ENCODE measurements around the gene TEAD1. TPM values are rescaled to one million over a fixed set of nuclear protein-coding genes. Genes with fewer than 3 reads are reported as not detected.
"Not testable (repeated sequence)": the region's sequence is repeated elsewhere in the genome, so short reads cannot be mapped to it uniquely, and the experiment has no call there.

Gene TEAD1
- total RNA-seq, 1 donor from 2014 or later: 126 TPM

DNA sequence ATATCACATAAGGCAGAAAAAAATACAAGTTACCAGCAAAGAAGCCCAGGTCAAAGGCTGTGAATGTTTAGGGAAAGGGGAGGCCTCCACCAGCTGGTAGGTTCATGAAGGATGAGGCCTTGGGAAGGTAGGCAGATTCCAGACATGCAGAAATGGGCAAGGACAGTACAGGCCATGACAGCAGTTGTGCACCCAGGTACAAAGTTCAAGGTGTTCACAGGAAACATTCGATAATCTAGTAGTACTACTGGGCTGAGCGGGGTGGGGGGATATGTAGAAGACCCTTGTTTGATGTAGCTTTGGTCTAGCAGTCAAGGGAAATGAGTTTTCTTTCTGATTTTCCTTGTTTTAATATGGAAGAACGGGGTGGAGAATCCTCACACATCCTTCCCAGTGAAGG lies 182.1 kb downstream of the TEAD1 start:
- intact Hi-C loops (cut with DNase I): no loop called here
- DNase-seq (ENCODE audit: missing footprints): no peak
- no peak for ATAC-seq

- intact Hi-C loops (cut with DNase I): no loop called here
- ATAC-seq (no peak), DNase-seq (ENCODE audit: missing footprints) (no peak)
These were observed 183.4 kb downstream of the TEAD1 start for GRCh38 chr11:12857572-12857971.

DNA sequence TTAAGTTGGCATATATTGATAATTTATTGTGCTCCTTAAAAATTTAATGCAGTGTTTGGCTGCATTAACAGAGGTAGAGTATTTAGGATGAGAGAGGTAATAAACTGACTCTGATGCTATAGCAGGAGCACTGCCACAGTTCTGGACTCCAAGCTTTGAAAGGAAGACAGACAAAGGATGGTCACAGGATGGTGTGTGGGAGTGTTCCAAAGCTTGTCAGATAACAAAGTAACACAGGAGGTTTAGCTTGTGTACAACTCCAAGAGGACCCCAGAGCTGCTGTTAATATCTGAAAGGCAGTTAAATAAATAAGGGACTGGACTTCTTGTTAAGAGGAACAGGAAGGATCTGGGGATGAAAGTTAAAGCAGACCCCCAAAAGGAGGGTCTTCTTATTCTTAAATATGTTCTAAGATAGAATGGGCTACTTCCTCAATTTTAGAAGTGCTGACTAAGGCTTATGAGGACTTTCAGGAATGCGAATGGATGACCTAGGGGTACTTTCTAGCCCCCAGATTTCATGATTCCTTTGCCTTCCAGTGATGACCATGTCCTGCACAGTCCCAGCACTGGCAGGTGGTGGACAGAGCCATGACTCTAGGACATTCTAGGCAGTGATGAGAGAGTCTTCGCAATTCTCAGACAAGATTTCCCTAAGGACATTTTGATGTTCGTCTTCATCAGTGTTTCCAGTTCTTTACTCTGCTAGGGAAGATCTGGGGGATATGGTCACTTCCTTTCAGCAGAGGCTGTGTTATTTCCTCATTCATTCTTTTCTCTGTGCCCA lies 185.8 kb downstream of the TEAD1 start:
- DNase-seq (ENCODE audit: missing footprints) (no peak), ATAC-seq (peak; percentile 27)
- intact Hi-C loops (cut with DNase I): no loop called here

DNA sequence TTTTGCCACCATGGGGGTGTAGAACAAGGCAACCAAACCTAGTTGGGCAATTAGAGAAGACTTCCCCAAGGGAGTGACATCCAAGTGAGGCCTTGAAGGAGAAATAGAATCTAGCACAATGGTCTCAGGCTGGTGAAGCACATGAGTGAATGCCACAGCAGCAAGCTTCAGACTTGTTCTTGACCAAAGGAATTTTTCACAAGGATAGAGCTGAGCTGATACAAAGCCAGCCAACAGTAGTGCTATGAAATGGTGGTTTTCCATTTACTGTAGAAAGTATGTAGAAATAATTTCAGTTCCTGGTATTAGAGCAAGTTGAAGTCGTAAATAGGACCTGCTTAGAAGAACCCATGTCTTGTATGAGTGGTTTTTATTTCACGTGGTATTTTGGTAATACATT lies 186.6 kb downstream of the TEAD1 start:
- ATAC-seq (no peak), DNase-seq (ENCODE audit: missing footprints) (no peak)
- intact Hi-C loops (cut with DNase I): no loop called here

DNA sequence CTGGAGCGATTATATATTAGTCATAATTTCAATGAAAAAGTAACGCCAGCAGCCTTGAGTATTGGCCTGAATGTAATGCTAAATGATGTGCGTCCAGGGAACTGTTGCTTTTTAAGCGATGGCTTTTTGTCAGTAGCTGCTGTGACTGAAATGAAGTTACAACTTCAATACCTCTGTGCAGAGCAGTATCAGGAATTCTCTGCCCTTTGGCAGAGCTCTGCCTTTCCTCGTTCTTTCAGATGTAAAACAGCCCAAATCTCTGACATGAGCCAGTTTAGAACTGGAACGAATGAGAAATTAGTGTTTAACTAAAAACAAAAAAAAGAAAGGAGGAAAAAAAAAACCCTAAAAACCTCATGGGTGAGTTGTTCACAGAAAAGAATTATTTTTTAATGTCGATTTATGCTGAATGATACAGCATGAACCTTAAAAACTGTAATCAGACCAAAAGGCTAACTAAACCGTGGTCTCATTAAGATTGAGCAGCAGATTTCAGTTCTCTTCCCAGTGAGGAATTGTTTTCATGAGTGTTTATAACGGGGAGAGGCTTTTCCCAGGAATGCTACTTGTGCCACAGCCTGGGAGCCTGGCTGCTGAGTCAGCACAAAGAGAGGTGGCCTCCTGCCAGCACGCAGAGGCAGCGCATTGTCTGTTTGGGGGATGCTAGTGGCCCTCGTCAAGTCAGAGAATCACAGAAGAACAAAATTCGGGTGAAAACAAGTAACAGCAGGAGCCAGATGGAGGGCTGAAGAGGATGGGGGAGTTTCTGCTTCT lies 188.7 kb downstream of the TEAD1 start:
- intact Hi-C loops (cut with DNase I): no loop called here
- peak; percentile 53 for ATAC-seq
- DNase-seq (ENCODE audit: missing footprints): no peak

DNA sequence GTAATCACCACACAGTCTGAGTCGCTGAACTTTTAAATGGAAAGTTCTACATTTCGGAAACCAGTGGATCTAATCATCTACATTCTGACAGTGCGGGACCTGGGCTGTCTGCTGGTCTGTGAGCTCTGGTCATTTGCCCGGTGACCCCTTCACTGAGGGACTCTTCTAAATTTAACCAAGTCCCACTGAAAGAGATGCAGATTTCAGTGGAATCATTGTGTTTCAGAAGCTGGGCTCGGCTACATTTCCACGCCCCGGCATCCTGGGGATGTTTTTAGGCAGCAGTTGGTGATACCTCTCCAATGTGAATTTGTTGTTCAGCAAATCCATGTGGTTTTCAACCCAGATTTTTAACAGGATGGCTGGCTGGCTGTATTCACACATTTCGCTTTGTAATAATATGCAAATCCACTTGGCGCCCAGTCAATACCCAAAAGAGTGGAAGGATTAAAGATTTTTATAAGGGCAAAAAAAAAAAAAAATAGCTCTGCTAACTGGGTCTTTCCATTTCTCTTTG lies 189.4 kb downstream of the TEAD1 start:
- ATAC-seq (no peak), DNase-seq (ENCODE audit: missing footprints) (no peak)
- intact Hi-C loops (cut with DNase I): no loop called here

- intact Hi-C loops (cut with DNase I): no loop called here
- no peak for DNase-seq (ENCODE audit: missing footprints)
- ATAC-seq: no peak
These were observed 190.3 kb downstream of the TEAD1 start for GRCh38 chr11:12864316-12865156.

DNA sequence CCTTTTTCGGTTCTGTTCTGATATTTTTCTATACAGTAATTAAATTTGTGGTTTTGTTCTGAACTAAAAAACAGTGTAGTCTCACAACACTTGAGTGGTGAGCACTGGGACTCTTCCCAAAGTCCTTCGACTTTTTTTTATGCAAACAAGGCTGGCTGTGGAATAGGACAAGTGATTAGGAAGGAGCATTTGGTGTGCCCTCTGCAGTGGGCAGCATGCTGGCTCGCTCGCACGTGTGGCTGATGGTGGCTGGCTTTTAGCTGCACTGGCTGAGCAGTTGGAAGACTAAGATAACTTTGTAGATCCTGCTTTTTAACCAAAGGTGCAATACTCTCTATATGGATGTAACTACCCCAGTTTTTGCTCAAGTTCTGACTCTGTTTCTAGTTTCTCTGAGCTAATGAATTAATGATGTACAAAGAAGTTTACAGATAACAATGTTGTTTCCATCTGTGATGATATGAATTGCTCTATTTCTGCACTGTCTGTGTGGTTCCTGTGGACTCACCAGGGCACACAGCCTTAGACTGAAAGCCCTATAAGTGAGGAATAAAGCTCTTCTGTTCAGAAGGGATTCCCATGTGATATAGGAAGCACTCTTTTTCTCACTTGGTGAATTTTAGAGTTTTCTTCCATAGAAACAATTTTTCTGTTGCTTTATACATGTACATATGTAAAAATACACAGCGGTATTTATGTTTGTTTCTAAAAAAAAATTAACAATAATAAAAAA lies 191.8 kb downstream of the TEAD1 start:
- DNase-seq (ENCODE audit: missing footprints): no peak
- intact Hi-C loops (cut with DNase I): no loop called here
- no peak for ATAC-seq

DNA sequence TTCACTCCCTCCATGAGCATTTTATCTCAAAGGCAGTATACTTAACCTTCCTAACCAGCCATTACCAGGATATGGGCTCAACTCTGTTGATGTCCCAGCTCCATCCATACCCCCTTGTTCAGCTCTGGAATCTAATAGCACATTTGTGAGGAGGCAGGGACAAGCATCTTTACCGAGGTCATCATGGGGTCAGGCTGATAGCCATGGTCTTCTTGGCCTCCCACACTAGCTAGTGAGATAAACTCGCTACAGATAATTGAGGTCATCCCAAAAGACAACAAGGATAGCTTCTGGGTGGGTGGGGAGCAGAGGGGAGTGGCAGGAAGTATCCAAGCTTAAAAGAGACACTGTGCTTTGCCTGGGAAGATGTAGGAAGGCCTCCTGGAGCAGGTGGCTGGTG lies 193.3 kb downstream of the TEAD1 start:
- ATAC-seq (no peak), DNase-seq (ENCODE audit: missing footprints) (no peak)
- intact Hi-C loops (cut with DNase I): no loop called here

GRCh38 chr11:12868315-12869073 lies 194.3 kb downstream of the TEAD1 start:
- no peak for ATAC-seq
- DNase-seq (ENCODE audit: missing footprints): no peak
- intact Hi-C loops (cut with DNase I): no loop called here

DNA sequence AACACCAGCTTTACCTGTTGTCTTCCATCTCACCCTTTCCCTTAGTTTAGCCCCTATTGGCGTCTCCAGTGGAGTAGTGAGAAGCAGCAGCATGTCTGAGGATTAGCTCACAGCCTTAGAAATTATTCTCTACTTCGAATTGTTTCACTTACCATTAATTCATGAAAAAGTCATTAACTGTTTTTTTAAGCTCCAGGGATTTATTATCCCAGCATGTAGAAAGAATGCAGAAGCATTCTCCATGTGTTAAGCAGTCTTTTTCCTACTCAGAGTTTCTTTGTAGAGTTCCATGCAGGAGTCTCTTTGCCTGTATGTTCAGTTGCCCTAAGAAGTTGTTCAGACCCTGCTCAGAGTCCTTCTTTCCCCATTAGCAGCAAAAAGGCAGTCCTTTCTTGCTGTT lies 197.0 kb downstream of the TEAD1 start:
- DNase-seq (ENCODE audit: missing footprints) (no peak), ATAC-seq (no peak)
- intact Hi-C loops (cut with DNase I): no loop called here

DNA sequence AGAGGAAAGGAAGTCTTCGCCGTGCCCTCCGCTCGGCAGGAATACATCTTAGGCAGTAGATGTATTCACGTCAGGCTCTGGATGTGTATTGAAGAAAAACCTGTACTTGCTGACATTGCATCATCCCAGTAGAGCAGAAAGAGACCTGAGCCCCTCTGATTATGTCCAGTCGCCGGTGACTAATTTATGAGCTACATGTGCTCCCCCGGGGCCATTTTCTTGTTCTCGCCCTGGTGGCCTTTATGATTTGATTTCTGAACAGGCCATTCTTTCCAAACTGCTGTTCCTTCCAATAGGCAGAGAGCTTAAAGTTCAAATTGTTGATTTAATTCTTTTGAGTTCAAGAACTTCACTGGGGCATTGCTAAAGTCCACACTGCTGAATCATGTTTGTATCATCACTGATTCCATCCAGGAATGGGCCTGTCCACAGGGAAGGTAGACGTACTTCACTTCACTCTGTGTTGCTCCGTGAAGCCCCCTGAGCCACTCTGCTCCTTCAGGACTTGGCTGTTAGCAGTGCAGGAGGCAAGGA lies 197.6 kb downstream of the TEAD1 start:
- DNase-seq (ENCODE audit: missing footprints): no peak
- intact Hi-C loops (cut with DNase I): no loop called here
- ATAC-seq: no peak

- ATAC-seq (no peak), DNase-seq (ENCODE audit: missing footprints) (no peak)
- intact Hi-C loops (cut with DNase I): no loop called here
These were observed 202.1 kb downstream of the TEAD1 start for GRCh38 chr11:12876340-12876739.

DNA sequence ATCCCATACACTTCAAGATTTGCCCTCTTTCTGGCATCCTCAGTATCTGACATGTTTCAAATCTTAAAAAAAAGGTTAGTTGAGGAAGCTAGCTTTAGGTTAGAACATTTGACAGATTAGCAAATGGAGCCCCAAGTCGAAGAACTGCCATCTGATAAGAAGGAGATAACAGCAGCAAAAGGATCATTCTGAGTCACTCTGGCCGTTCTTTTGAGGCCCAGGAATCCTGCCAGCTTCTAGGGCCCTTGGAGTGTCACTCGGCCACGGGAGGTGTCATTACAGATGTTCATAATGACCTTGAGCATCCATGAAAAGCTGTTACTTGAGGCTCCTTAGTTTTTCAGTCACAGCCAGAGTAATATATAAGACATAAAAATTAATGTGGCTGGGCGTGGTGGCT lies 202.8 kb downstream of the TEAD1 start:
- intact Hi-C loops (cut with DNase I): no loop called here
- DNase-seq (ENCODE audit: missing footprints) (no peak), ATAC-seq (no peak)

- intact Hi-C loops (cut with DNase I); DNase-seq (ENCODE audit: missing footprints); ATAC-seq: not testable (repeated sequence)
These were observed 203.3 kb downstream of the TEAD1 start for GRCh38 chr11:12877508-12877907.

GRCh38 chr11:12880327-12880726 lies 206.1 kb downstream of the TEAD1 start:
- DNase-seq (ENCODE audit: missing footprints) (no peak), ATAC-seq (no peak)
- intact Hi-C loops (cut with DNase I): no loop called here

GRCh38 chr11:12882670-12883069 lies 208.4 kb downstream of the TEAD1 start:
- intact Hi-C loops (cut with DNase I): no loop called here
- ATAC-seq (no peak), DNase-seq (ENCODE audit: missing footprints) (no peak)

Measured in Right ventricle myocardium inferior (tissue), 1 donor.